Measurements from ENCODE around the gene JOSD2.
A peak's percentile ranks its signal among the peaks of the same experiment; 100 is the strongest.
"Not testable (repeated sequence)": the region's sequence is repeated elsewhere in the genome, so short reads cannot be mapped to it uniquely, and the experiment has no call there.

Gene JOSD2

DNA sequence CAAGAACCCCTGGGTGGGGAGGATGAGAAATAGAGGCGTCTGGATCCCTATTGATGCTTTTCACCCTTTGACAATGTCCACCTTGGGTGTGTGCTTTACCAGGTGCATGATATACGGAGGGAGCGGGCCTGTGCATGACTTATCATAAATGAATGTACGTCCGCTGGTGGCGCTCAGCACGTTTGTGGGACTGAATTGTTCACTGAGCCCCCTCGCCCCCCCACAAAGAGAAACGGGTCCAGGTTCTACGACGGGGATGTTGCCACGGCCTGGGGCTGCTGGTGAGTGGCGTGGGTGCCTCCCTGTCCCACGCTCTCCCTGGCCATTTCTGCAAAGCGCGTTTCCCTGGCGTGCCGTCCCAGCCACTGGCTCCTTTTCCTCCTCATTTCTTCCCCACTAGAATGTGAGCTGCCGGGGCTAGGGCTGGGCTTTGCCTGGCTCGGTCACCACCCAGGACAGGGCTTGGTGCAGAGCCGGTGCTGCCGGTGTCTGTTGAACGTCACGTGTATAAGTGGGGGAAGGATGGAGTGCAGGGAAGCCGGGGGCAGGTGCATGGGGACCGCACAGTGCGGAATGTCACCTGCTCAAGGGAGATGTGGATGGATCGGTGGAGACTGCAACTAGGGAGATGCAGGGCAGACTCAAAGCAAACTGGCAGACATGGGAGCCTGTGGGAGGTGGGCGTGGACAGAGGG, 35.7 kb upstream of the JOSD2 start:
- no peak for DNase-seq

DNA sequence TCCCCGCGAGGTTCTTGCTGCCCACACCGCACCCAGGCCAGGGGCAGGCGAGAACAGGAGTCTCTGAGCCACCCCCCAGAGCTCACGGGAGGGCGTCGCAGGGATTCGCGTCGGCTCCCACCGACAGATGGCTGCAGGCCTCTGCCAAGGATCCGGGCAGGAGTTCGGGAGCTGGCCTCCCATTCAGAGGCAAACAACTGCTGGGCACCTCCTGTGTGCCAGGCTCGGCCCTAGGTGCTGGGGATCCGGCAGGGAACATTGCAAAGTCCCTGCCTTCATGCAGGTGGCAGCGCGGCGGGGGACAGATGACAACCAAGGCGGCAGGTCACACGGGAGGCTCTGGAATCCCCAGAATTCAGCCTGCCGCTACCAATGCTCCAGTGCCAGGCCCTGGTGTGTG, 32.0 kb upstream of the JOSD2 start:
- no peak for DNase-seq

DNA sequence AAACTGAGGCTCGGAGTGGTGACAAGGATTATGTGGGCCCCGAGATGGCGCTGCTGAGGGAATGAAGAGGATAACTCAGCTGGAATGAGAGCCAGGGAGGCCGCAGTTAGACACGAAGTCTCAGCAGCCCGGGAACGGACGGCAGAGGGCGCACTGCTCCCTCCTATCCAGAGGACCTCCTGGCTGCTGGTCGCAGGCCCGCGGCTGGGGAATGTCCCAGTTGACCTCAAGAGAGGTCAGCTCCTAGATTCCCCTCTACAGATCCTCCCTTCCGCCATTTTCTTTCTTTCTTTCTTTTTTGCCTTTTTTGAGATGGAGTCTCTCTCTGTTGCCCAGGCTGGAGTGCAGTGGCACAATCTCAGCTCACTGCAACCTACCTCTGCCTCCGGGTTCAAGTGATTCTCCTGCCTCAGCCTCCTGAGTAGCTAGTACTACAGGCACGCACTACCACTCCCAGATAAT, 26.8 kb upstream of the JOSD2 start:
- peak; percentile 84 for DNase-seq

DNA sequence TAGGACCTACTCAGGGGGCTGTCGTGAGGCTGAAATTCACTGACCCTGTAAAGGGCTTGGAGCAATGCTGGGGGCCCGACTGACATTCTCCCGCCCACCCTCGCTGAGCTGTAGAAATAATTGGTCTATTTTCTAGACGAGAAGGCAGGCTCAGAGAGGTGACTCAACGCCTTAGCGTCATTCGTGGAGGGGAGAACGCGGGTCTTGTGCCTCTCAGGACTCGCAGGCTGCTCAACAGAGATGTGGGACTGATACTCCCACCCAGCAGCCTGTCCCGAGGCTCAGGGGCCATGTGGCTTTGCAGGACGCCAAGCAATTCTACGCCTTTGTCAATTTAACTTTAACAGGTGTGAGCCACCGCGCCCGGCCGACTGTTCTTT, 26.3 kb upstream of the JOSD2 start:
- no peak for DNase-seq

DNA sequence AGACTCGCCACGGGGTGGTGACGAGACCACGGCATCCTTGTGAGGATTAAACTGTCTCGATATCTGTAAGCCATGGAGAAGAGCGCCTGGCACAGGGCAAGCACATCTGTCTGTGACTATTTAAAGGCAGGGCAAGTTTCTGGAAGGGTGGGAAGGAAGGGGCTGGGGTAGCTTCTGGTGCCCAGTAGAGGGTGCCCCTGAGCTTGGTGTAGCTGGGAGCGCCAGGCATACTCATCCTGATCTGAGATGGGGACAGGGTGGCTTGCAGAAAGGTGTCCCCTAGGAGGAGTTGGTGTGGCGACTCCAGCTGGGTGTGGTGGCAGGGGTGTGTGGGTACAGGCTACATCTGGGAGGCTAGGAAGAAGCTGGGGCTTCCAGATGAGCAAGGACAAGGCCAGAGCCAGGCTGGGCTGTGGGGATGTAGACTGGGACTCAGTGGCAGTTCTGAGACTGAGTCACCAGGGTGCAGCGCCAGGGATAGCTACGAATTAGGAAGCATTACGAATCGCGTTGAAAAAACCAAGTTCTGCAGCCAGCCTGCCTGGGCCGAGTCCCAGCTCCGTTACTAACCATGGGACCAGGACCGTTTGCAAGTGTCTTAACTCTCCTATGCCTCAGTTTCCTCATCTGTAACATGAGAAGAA, 25.8 kb upstream of the JOSD2 start:
- DNase-seq: no peak

DNA sequence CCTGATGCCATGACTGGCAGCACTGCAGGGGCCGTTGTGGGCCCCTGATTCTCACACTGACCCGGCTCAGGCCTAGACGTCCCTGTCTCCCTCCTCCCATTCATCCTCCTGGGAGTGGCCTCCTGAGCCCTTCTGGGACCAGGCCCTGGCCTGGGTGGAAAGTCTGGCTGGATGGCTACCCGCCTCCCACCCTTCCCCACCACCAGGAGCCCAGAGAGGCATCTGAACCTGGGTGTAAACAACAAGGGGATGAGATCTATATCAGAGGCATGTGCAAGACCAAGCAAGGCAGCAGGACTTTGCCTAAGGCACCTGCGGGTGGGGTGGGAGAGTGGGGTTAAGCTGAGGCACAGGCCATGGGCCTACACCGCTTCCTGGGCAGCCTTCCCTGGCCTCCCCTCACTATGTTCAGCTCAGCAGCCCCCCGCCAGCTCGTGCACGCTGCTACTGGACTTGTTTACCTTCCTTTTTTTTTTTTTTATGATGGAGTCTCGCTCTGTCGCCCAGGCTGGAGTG, 24.7 kb upstream of the JOSD2 start:
- no peak for DNase-seq

DNA sequence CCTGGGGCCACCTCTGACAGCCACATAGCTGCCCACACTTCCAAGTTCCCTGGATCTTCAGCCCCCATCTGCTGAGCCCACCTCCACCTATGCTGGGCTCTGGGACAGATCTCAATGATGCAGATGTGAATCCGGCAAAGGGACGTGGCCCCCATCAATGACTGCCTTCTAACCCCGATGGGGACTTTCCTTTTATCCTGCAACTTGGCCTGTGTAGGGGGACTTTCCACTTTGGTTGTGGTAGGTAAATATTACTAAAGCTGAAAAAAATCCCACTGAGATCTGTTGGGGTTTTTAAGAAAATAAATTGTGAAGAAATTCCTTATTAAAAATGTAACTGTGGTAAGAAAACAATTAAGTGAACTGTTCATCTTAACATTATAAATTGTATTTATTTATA, 23.5 kb upstream of the JOSD2 start:
- no peak for DNase-seq

DNA sequence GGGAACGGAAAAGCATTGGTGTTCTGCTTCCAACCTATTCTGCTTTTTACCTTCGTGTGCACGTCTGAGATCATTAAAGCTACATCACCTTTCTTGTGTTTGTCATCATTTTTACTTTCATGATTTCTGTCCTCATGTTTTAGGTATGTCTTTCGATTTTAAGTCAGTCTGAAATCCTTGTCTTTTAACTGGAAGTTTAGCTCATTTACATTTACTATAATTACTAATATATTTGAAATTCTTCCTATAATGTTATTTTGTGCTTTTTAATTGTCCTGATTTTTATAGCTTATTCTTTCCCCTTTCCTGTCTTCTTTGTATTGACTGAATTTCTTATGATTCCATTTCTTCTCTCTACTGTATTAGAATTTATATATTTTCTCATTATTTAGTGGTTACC, 22.0 kb upstream of the JOSD2 start:
- DNase-seq: no peak

DNA sequence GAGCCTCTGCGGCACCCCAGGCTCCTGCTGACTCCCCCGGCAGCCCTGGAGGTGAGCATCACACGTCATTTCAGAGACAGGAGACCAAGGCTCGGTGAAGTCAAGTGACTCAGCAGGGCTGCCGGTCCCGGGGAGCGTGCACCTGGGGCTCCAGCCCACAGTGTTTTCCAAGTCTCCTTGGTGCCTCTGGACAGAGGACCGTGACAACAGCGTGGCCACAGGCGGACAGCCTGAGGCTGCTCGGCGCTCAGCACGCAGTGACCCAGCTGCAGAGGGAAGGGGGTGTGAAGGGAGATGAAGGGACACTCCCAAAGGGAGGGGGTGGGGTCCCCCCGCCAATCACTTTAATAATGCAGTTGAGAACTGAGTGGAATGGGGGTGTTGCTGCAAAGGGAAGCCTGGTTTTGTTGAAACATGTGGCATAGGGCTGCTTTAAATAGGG, 20.2 kb upstream of the JOSD2 start:
- no peak for DNase-seq

DNA sequence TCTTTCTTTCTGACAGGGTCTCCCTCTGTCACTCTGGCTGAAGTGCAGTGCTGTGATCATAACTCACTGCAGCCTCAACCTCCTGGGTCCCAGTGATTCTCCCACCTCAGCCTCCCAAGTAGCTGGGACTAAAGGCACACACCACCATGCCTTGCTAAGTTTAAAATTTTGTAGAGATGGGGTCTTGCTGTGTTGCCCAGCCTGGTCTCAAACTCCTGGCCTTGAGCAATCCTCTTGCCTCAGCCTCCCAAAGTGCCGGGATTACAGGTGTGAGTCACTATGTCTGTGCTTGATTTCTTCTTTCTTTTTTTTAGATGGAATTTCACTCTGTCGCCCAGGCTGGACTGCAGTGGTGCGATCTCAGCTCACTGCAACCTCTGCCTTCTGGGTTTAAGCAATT, 17.1 kb upstream of the JOSD2 start:
- DNase-seq: not testable (repeated sequence)

DNA sequence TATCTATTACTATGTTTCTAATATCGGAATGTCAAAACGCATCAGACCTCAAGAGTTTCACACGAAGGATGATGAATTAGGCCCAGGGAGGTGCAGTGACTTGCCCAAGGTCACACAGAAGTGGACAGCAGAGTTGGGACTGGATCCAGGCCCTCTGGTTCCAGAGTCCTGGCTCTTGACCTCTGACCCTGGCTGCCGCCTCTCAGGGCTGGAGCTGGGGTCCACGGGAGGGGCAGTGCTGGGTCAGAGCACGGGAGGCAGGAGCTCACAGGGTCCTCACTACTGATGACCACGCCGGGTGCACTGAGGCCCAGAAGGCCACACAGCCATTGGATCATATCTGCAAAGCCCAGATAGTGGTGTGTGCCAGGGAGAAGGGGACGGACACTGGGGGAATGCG, 11.9 kb upstream of the JOSD2 start:
- no peak for DNase-seq

DNA sequence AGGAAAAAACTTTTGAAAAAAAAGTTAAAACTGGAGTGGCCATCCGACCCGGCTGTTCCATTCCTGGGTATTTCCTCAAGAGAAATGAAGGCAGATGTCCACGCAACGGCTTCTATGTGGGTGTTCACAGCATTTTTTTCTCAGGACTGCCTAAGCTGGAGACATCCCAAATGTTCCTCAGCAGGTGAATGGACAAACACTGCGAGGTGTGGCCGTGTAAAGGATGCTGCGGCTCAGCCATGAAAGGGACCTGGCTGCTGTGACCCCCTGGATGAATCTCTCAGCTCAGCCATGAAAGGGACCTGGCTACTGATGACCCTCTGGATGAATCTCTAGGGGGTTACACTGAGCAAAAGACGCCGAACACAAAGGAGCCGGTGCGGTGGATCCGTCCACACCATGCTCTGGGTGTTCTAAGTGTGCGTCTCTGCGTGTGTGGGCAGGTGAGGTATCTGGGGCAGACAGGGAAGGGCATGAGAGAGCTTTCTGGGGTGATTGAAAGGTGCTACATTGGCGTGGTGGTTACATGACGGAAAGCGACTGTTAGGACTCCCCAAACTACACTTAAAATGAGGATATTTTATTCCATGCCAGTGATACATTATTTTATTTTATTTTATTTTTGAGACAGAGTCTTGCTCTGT, 10.0 kb upstream of the JOSD2 start:
- DNase-seq: no peak

DNA sequence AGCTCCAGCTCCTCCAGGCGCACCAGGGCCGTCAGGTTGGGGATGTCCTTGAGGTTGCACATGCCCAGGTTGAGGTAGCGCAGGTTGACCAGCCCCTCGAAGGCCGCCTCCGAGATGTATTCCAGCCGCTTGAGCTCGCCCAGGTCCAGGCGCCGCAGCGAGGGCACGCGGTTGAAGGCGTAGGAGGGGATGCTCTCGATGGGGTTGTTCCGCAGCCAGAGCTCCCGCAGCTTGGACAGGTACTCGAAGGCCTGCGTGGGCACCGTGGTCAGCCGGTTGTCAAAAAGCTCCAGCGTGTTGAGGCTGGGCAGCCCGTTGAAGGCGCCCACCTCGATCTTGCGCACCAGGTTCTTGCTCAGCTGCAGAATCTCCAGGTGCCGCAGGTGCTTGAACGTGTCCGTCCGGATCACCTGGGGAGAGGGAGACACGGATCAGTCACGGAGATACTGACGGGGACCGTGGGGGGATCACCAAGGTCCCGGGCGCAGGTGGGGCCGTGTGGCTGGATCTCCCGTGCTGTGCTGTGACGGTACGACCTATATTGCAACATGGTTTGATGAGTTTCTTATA, 8.1 kb upstream of the JOSD2 start:
- DNase-seq: no peak

DNA sequence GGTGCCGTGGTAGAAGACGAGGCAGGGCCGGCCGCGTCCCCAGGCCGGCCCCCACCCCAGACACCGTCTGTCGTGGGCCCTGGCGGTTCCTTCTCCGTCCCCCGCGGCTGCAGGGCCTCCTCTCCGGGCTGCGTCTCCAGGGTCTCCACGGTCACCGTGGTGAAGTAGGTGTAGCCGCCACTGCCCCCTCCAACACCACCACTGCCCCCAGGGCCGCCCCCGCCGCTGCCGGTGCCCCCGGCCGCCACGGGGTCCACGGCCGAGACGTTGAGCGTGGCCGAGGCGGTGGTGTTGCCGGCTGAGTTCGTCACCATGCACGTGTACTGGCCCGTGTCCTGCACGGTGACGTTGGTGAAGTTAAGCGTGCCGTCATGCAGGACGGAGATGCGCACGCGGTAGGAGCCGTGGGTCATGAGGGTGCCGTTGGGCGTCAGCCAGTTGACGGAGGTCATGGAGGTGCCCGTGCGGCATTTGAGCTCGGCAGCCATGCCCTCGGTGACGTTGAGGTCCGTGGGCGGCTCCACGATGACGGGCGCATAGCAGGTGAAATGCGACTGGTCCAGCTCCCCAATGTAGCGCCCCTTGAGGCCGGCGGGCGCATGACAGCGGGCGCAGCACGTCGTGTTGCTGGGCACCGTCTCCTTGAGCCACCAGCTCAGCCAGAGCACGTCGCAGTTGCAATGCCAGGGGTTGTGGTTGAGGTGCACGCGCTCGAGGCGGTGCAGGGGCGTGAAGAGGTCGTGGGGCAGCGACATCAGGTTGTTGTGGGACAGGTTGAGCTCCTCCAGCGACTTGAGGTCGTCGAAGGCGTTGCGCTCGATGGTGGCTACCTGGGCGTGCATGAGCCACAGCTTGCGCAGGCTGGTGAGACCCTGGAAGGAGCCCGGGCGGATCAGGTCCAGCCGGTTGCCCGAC, 7.4 kb upstream of the JOSD2 start:
- DNase-seq: peak; percentile 27

DNA sequence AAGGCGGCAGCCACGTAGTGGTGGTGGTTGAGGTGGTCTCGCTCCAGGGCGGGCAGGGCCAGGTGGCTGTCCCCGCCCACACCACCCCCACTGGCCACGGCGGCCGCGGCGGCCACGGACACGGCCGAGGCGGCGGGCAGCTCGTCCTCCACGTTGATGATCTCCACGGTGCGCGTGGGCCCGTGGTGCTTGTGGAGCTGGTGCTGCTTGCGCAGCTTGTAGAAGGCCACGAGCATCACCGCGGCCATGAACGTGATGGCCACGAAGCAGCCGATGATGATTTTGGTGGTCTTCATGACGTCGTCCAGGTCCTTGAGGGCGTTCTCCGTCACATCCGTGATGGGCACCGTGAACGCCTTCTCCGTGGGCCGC, 6.7 kb upstream of the JOSD2 start:
- no peak for DNase-seq

DNA sequence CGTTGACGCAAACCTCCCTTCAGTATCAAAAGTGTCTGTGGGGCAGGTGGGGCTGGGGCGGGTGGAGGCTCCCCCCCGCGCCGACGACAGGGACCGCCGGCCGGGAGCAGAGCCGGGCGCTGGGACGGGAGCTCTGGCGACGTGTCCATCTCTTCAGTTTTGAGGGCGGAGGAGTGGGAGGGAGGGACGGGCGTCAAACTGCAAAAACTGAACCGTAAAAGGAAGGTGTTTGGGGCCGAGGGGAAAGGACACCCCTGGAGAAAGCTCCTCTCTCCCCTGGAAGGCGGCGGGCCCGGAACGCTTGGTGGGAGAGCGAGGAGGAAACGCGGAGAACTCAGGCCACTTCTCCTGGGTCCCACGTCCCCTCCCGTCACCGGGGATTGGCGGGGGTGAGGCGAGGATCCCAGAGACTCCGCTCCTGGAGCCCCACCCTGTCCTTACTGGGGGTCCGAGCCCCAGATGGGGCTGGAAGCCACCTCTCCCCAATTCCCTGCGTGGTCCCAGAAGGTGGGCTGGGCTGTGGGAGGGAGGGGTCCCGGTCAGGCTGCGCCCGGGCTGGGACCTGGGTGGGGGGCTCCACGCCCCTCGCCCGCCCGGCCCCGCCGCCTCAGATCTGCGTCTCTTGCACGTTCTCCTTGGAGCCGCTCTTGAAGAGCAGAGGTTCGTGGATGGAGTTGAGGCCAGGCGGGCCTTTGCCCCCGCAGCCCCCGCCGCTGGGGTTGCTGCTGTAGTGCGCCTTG, 6.1 kb upstream of the JOSD2 start:
- DNase-seq: no peak

DNA sequence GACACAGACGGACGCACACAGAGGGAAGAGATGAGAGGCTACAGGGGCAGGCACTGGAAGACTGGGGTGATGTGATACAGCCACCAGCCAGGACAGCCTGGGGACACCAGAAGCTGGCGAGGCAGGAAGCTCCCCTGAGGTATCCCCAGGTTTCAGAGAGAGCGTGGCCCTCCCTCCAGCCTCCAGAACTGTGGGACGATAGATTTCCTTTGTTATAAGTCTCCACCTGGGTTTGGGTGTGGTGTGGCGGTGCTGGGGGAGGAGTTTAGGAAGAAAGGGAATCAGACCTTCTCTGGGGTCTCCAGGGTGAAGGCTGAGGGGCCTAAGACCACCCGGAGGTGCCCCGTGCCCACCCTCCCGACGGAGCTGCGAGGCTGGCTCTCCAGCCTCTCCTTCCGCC, 5.5 kb upstream of the JOSD2 start:
- no peak for DNase-seq

DNA sequence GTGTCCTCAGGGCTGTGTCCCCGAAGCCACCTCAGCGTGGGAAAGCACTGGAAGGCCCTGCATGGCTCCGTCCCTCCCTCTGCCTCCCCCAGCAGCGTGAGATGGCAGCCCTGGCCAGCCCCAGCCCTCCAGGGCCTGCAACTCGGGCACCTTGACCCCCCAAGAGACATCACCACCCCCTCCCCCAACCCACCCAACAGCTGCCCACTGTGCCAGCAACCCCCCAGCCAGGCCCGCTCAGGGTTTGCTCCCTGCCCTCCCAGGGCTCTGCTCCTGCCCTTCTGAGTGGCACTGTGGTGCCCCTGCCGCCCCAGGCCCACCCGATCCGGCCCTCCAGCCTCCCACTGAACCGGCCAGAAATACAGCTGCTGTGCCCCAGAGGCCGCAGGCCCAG, 4.2 kb upstream of the JOSD2 start:
- DNase-seq: no peak

DNA sequence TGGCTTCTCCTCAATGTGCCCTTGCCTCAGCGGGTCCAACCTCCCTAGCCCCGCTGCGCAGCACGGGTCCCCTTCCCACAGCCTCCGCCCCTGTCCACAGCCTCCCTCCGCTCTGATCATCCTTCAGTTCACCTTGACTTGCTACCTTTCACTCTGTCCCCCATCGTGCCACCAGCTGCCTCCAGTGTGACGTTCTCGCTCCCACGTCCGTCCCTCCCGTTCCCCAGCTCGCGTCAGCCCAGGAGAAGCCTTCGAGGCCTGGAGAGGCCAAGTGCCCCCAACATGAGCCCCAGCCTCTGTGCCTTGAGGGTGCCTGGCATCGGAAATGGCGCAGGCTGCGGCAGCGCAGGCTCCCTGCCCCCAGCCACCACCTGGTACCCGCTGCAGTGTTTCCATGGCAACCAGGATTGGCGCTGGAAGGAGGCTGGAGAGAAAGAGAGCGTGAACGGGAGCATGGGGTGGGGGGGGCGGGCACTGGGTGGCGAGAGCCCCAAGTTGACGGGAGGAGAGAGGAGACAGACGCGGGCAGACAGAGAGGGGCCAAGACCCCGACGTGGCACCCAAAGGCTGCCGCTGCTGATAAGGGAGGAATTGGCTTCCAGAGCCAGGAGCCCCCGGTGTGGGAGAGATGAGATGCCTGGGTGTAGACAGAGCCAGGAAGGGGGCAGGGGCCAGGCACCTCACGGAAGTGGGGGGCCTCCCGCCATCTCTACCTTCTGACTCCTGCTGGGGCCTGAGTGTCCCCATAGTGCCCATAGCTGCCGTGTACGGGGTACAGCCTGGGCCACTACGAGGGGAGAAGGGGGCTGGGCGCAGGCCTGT, 3.6 kb upstream of the JOSD2 start:
- no peak for DNase-seq

DNA sequence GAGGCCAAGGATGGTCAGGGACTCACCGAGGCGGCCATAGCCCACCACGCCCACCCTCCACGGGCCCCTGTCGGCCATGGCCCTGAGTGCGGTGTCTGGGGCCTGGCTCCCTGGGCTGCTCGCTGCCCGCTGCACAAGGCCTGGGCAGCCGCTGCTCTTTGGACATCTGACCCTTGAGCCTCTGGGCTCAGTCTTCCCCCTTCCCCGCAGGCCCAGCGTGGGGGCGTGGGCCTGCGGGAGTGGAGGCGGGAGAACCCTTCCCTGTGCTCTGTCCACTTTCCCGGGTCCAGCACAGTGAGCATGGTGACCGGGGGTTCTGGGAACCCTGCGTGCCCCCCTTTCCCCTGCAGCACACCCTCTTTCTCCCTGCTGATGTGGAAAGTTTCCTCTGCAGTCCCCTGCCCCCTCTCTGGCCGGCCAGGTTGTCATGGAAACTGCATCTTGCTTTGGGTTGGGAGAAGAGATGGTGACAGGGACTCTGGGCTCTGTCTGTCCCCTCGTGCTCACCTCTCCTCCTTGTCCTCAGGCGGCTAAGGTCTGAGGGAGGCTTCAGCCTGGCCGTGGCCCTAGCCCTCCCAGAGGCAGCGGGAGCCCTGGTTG, 2.9 kb upstream of the JOSD2 start, which contains the start of gene ASPDH:
ASPDH (minus strand) TSS at position 168 of the 600 bp plus-strand sequence; CDS start at position 78, 90 bp downstream.
- no peak for DNase-seq

Data from stimulated activated CD4-positive, alpha-beta T cell treated with anti-CD3 and anti-CD28 coated beads, Interleukin-15, amount 100 ng/mL, for 24 hours (primary cell).